Liver (tissue), 9 donors: ENCODE results near the gene ULBP3. TPM values are rescaled to one million over a fixed set of nuclear protein-coding genes. Genes with fewer than 3 reads are reported as not detected.

Experiments
- DNase-seq: peaks from one replicate; pipeline ENCODE4 v3.0.0-alpha.2; 2017; ENCODE audit warnings: low spot score
- H3K27ac ChIP-seq, 2 donors: one replicate each; pipeline ENCODE4 v1.7.0; 2013; ENCODE audit warnings: inconsistent platforms in 2 of 2, low read length in 2 of 2, control low read depth in 1 of 2, low read depth in 1 of 2, mild to moderate bottlenecking in 1 of 2
- H3K27me3 ChIP-seq, 4 donors: one replicate each; pipeline versions ENCODE4 v1.6.1 to v1.7.0; 2013; ENCODE audit warnings: low read length in 3 of 4, inconsistent platforms in 1 of 4, mild to moderate bottlenecking in 1 of 4, moderate library complexity in 1 of 4; ENCODE audit not compliant: control insufficient read depth in 4 of 4, insufficient read depth in 4 of 4
- H3K36me3 ChIP-seq, 4 donors: one replicate each; pipeline versions ENCODE4 v1.6.1 to v1.7.0; 2013; ENCODE audit warnings: low read length in 3 of 4, mild to moderate bottlenecking in 3 of 4, low read depth in 1 of 4, moderate library complexity in 1 of 4; ENCODE audit not compliant: control insufficient read depth in 4 of 4, insufficient read depth in 3 of 4
- H3K4me1 ChIP-seq, 4 donors: one replicate each; pipeline versions ENCODE4 v1.6.1 to v1.7.0; 2013; ENCODE audit warnings: low read length in 3 of 4, mild to moderate bottlenecking in 3 of 4, moderate library complexity in 1 of 4; ENCODE audit not compliant: control insufficient read depth in 4 of 4, insufficient read depth in 4 of 4
- H3K4me3 ChIP-seq, 3 donors: one replicate each; pipeline versions ENCODE4 v1.6.1 to v1.7.0; 2013; ENCODE audit warnings: low read length in 3 of 3, control low read depth in 1 of 3, low read depth in 1 of 3, mild to moderate bottlenecking in 1 of 3
- H3K9ac ChIP-seq, 2 donors: one replicate each; pipeline ENCODE4 v1.7.0; 2013; ENCODE audit warnings: low read length in 2 of 2, mild to moderate bottlenecking in 2 of 2, moderate library complexity in 2 of 2, control low read depth in 1 of 2, low read depth in 1 of 2
- H3K9me3 ChIP-seq, 4 donors: one replicate each; pipeline versions ENCODE4 v1.6.1 to v1.7.0; 2013; ENCODE audit warnings: low read length in 3 of 4; ENCODE audit not compliant: control insufficient read depth in 4 of 4
- ATF3 ChIP-seq: IDR thresholded peaks from 2 replicates; pipeline ENCODE4 v1.6.1; 2016; ENCODE audit warnings: antibody characterized with exemption
- CTCF ChIP-seq: fragments of 150-350 bp; IDR thresholded peaks from 2 replicates; pipeline ENCODE4 v1.5.1; 2017; ENCODE audit warnings: improper control_type of control experiment, low read depth, low read length; ENCODE audit not compliant: missing input control
- EGR1 ChIP-seq, 2 donors: IDR thresholded peaks; 2 replicates each; pipeline ENCODE4 v1.6.1; 2016 to 2018; ENCODE audit warnings: antibody characterized with exemption in 2 of 2, low read depth in 2 of 2
- FOXA1 ChIP-seq: IDR thresholded peaks from 2 replicates; pipeline ENCODE4 v1.6.1; 2016; ENCODE audit warnings: antibody characterized with exemption
- GABPA ChIP-seq, 2 donors: IDR thresholded peaks in 1 of 2; conservative IDR thresholded peaks in 1 of 2; 2 replicates each; pipeline ENCODE4 v1.6.1; 2016; ENCODE audit warnings: antibody characterized with exemption in 2 of 2, mild to moderate bottlenecking in 1 of 2, moderate library complexity in 1 of 2
- HNF4A ChIP-seq, 2 donors: conservative IDR thresholded peaks; 2 replicates each; pipeline ENCODE4 v1.6.1; 2016; ENCODE audit warnings: antibody characterized with exemption in 2 of 2, mild to moderate bottlenecking in 2 of 2
- HNF4G ChIP-seq: IDR thresholded peaks from 2 replicates; pipeline ENCODE4 v1.6.1; 2016; ENCODE audit warnings: antibody characterized with exemption
- MAX ChIP-seq: IDR thresholded peaks from 2 replicates; pipeline ENCODE4 v1.6.1; 2016; ENCODE audit warnings: antibody characterized with exemption
- RAD21 ChIP-seq, 2 donors: IDR thresholded peaks; 2 replicates each; pipeline ENCODE4 v1.6.1; 2016; ENCODE audit warnings: antibody characterized with exemption in 2 of 2, mild to moderate bottlenecking in 2 of 2
- REST ChIP-seq: IDR thresholded peaks from 2 replicates; pipeline ENCODE4 v1.6.1; 2016; ENCODE audit warnings: antibody characterized with exemption, mild to moderate bottlenecking
- RXRA ChIP-seq, 2 donors: IDR thresholded peaks; 2 replicates each; pipeline ENCODE4 v1.6.1; 2017 to 2018; ENCODE audit warnings: antibody characterized with exemption in 2 of 2, mild to moderate bottlenecking in 1 of 2
- TAF1 ChIP-seq: conservative IDR thresholded peaks from 2 replicates; pipeline ENCODE4 v1.6.1; 2016; ENCODE audit warnings: antibody characterized with exemption, mild to moderate bottlenecking
- YY1 ChIP-seq: IDR thresholded peaks from 2 replicates; pipeline ENCODE4 v1.6.1; 2016; ENCODE audit warnings: antibody characterized with exemption, mild to moderate bottlenecking
- ZBTB33 ChIP-seq: IDR thresholded peaks from 2 replicates; pipeline ENCODE4 v1.6.1; 2016; ENCODE audit warnings: antibody characterized with exemption
- WGBS: extraction: QIAGEN DNeasy Blood & Tissue Kit; methylation state at CpG from one replicate; pipeline ENCODE4 v1.1.7; 2013; 5-methylcytosine and 5-hydroxymethylcytosine counted together
- polyA plus RNA-seq, 2 donors: library from polyadenylated mRNA; stranded (reverse) in 1 of 2; unstranded in 1 of 2; fragments of 200-250 nt in 1 of 2; fragments of >200 nt in 1 of 2; fragmentation: Nextera tagmentation in 1 of 2; extraction: Ambion mirVana in 1 of 2; gene quantifications; one replicate each; pipeline versions ENCODE4 v1.2.1 to v1.2.3, GENCODE V29; 2013 to 2015
- total RNA-seq, 2 donors: library from RNA; depleted of rRNA; stranded (reverse); fragments of >200 nt; gene quantifications; one replicate each; pipeline ENCODE4 v1.2.3, GENCODE V29; 2014
- donor health status: healthy.
- donor health status: healthy.
- donor health status: healthy.
- donor health status: healthy.
- donor health status: healthy.

The ULBP3 gene
- total and polyA plus RNA-seq, 4 donors = 0.88 to 2.3 (median 0.92) TPM; not detected in 1

- TF ChIP-seq GABPA (IDR thresholded peaks at IDR 0.05 in 1 of 2, conservative IDR thresholded peaks at IDR 0.05 in 1 of 2) (no peak), RXRA (IDR thresholded peaks at IDR 0.05) (no peak)
Observed at GRCh38 chr6:150087336-150087735, 18.4 kb upstream of the ULBP3 start (continued).

GRCh38 chr6:150086026-150086425 lies 17.1 kb upstream of the ULBP3 start:
- DNase-seq = no peak
- Histone ChIP-seq H3K27me3 (peaks cover 0 to 2% (median 0%) of the 10 kb centered on the region in 4 donors), H3K4me1 (no peaks in the 10 kb centered on the region), H3K36me3 (no peaks in the 10 kb centered on the region), H3K9me3 (no peaks in the 10 kb centered on the region), H3K27ac (no peak overlapping the region), H3K9ac (no peak overlapping the region), H3K4me3 (no peak overlapping the region)
- TF ChIP-seq ATF3 (no peak), HNF4G (no peak), RAD21 (IDR thresholded peaks at IDR 0.05) (no peak), RXRA (IDR thresholded peaks at IDR 0.05) (no peak), FOXA1 (no peak), EGR1 (IDR thresholded peaks at IDR 0.05; ENCODE audit: low read depth in 2 of 2) (no peak), GABPA (IDR thresholded peaks at IDR 0.05 in 1 of 2, conservative IDR thresholded peaks at IDR 0.05 in 1 of 2) (no peak), YY1 (no peak), TAF1 (no peak), MAX (no peak), CTCF (no peak), HNF4A (conservative IDR thresholded peaks at IDR 0.05) (no peak), ZBTB33 (no peak)
- 89% methylated on average over 7 of the region's 7 CpGs for WGBS

GRCh38 chr6:150084426-150084825 lies 15.5 kb upstream of the ULBP3 start:
- H3K36me3 ChIP-seq = no peaks in the 10 kb centered on the region
- TF ChIP-seq MAX (no peak), HNF4G (no peak), RAD21 (IDR thresholded peaks at IDR 0.05) (no peak), HNF4A (conservative IDR thresholded peaks at IDR 0.05) (no peak), REST (no peak), FOXA1 (no peak), ATF3 (no peak)
- no peak for DNase-seq
- H3K4me1 ChIP-seq = peaks cover 0 to 2% (median 0%) of the 10 kb centered on the region in 4 donors
- no peaks in the 10 kb centered on the region for H3K9me3 ChIP-seq
- H3K4me3 ChIP-seq = no peak overlapping the region
- no peak overlapping the region for H3K9ac ChIP-seq
- peaks cover 0 to 2% (median 0%) of the 10 kb centered on the region in 4 donors for H3K27me3 ChIP-seq
- 78% methylated on average over 7 of the region's 7 CpGs for WGBS
- no peak overlapping the region for H3K27ac ChIP-seq
